Panc1 (cell line): ENCODE measurements around the gene SLC22A7. TPM values are rescaled to one million over a fixed set of nuclear protein-coding genes. Genes with fewer than 3 reads are reported as not detected.

Experiments
- ATAC-seq: fragments of 200-7000 bp; cut with Tn5 transposase; 2 replicates; pipeline ENCODE4 v1.9.1; 2020; ENCODE audit warnings: mild to moderate bottlenecking, moderate library complexity
- BruUV-seq: library from RNA; stranded (reverse); fragments of 400-500 nt; replicated peaks from 2 replicates; lab custom pipeline; 2021; lab: Mats Ljungman, UMichigan
- CTCF ChIA-PET: fragments of 300-600 bp; sonication (Branson Sonifier 250); formaldehyde crosslinking; loops from one replicate; lab custom pipeline; 2022; ENCODE audit warnings: antibody characterized with exemption; lab: Charles Lee
- POLR2A ChIA-PET: fragments of 300-600 bp; sonication (Branson Sonifier 250); formaldehyde crosslinking; loops from one replicate; lab custom pipeline; 2022; ENCODE audit warnings: antibody characterized with exemption; lab: Charles Lee
- DNase-seq: peaks from one replicate; pipeline ENCODE4 v3.0.0-alpha.2; 2010; ENCODE audit warnings: low read depth, low spot score
- H3K27ac ChIP-seq: 2 replicates; pipeline ENCODE4 v1.5.1; 2011; ENCODE audit warnings: mild to moderate bottlenecking, low read length, inconsistent platforms
- H3K27me3 ChIP-seq: fragments of 200-500 bp; sonication (Bioruptor generic); 2 replicates; pipeline ENCODE4 v1.6.0; 2014; ENCODE audit warnings: low read length, inconsistent platforms; ENCODE audit not compliant: control insufficient read depth, insufficient read depth
- H3K36me3 ChIP-seq: fragments of 200-500 bp; sonication (Bioruptor generic); 2 replicates; pipeline ENCODE4 v1.5.1; 2014; ENCODE audit warnings: inconsistent platforms, mild to moderate bottlenecking, low read length, moderate library complexity; ENCODE audit not compliant: control insufficient read depth, insufficient read depth
- H3K4me1 ChIP-seq: 2 replicates; pipeline ENCODE4 v1.5.1; 2011; ENCODE audit warnings: inconsistent platforms, mild to moderate bottlenecking, low read length, moderate library complexity; ENCODE audit not compliant: control insufficient read depth, insufficient read depth
- H3K4me3 ChIP-seq, 2 experiments: 2 replicates each; pipeline ENCODE4 v1.5.1; 2011 to 2012; ENCODE audit warnings: low read depth in 2 of 2, low read length in 2 of 2, mild to moderate bottlenecking in 2 of 2, inconsistent platforms in 1 of 2, moderate library complexity in 1 of 2
- H3K9me3 ChIP-seq: fragments of 200-500 bp; sonication (Bioruptor generic); 2 replicates; pipeline ENCODE4 v1.5.1; 2014; ENCODE audit warnings: low read depth, mild to moderate bottlenecking, inconsistent platforms, low read length, moderate library complexity; ENCODE audit not compliant: control insufficient read depth, insufficient read depth
- POLR2AphosphoS5 ChIP-seq: IDR thresholded peaks from 2 replicates; pipeline ENCODE4 v1.6.1; 2012; ENCODE audit warnings: mild to moderate bottlenecking, low read depth, low read length, moderate library complexity
- SIN3A ChIP-seq: IDR thresholded peaks from 2 replicates; pipeline ENCODE4 v1.6.1; 2012; ENCODE audit warnings: low read depth, mild to moderate bottlenecking, low read length, moderate library complexity, borderline replicate concordance; ENCODE audit not compliant: insufficient read depth
- TCF7L2 ChIP-seq: IDR thresholded peaks from 2 replicates; pipeline ENCODE4 v1.6.1; 2011; ENCODE audit warnings: mild to moderate bottlenecking, low read depth, low read length, inconsistent platforms
- in situ Hi-C: cut with HindIII; loops from 2 replicates; pipeline ENCODE4 v1.10.0; 2016; ENCODE audit warnings: low sequenced_read_pairs, low pct_unique_long_range_greater_than_20kb
- intact Hi-C: fragments of 100-400 bp; cut with micrococcal nuclease; formaldehyde crosslinking; loops from one replicate; pipeline ENCODE4 v1.10.0; 2022; ENCODE audit not compliant: unreplicated experiment
- total RNA-seq: library from RNA; stranded (reverse); gene quantifications from one replicate; pipeline ENCODE4 v1.2.1, GENCODE V29; 2021; ENCODE audit not compliant: unreplicated experiment
- TF ChIP-seq, protein P1 (sequence below): fragments of 450-650 bp; IDR thresholded peaks from 2 replicates; pipeline ENCODE4 v1.5.1; 2017; ENCODE audit warnings: mild to moderate bottlenecking
- TF ChIP-seq, protein P2 (sequence below), 2 experiments: IDR thresholded peaks; 2 replicates each; pipeline ENCODE4 v1.6.1; 2011 to 2012; ENCODE audit warnings: low read depth in 2 of 2, control low read depth in 1 of 2, low read length in 1 of 2, mild to moderate bottlenecking in 1 of 2, moderate library complexity in 1 of 2; ENCODE audit not compliant: insufficient read depth in 1 of 2

Gene SLC22A7
- total RNA-seq, 1 experiment from 2014 or later = not detected

DNA sequence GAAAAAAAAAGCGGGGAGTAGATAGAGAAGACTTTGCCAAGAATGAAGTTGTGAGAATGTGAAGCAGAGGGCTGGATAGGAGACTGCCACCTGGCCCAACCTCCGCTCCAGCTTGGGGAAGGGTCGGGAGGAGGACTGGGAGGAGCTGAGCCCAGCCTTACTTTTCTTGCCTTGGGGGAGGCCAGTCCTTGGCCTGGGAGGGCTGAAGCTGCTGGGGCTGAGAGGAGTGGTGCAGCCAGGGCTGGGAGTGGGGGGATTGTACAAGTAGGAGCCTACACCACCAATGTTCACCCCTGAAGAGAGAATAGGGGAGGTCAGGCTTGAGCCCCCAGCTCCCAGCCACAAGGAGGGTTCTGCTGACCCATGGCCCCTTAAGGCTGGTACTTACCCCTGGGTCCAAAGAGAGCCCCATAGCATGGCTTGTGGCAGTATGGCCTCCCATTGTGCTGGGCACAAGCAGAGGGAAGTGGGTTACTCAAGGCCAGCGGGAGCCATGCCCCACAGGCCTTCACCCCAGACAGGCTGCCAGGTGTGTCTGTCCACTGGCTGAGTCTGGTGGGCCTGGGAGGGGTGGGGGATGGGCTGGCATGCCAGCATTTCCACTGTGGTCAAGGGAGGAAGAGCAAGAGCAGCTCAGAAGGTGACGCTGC, 9.5 kb downstream of the SLC22A7 start:
- H3K36me3 ChIP-seq = no peaks in the 10 kb centered on the region
- H3K27me3 ChIP-seq = peaks cover 2% of the 10 kb centered on the region; the same call in 1 of the 2 replicates
- no peak for DNase-seq
- TF ChIP-seq, protein P1, sequence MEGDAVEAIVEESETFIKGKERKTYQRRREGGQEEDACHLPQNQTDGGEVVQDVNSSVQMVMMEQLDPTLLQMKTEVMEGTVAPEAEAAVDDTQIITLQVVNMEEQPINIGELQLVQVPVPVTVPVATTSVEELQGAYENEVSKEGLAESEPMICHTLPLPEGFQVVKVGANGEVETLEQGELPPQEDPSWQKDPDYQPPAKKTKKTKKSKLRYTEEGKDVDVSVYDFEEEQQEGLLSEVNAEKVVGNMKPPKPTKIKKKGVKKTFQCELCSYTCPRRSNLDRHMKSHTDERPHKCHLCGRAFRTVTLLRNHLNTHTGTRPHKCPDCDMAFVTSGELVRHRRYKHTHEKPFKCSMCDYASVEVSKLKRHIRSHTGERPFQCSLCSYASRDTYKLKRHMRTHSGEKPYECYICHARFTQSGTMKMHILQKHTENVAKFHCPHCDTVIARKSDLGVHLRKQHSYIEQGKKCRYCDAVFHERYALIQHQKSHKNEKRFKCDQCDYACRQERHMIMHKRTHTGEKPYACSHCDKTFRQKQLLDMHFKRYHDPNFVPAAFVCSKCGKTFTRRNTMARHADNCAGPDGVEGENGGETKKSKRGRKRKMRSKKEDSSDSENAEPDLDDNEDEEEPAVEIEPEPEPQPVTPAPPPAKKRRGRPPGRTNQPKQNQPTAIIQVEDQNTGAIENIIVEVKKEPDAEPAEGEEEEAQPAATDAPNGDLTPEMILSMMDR = no peak
- no peak for TF ChIP-seq SIN3A
- TF ChIP-seq, protein P2, sequence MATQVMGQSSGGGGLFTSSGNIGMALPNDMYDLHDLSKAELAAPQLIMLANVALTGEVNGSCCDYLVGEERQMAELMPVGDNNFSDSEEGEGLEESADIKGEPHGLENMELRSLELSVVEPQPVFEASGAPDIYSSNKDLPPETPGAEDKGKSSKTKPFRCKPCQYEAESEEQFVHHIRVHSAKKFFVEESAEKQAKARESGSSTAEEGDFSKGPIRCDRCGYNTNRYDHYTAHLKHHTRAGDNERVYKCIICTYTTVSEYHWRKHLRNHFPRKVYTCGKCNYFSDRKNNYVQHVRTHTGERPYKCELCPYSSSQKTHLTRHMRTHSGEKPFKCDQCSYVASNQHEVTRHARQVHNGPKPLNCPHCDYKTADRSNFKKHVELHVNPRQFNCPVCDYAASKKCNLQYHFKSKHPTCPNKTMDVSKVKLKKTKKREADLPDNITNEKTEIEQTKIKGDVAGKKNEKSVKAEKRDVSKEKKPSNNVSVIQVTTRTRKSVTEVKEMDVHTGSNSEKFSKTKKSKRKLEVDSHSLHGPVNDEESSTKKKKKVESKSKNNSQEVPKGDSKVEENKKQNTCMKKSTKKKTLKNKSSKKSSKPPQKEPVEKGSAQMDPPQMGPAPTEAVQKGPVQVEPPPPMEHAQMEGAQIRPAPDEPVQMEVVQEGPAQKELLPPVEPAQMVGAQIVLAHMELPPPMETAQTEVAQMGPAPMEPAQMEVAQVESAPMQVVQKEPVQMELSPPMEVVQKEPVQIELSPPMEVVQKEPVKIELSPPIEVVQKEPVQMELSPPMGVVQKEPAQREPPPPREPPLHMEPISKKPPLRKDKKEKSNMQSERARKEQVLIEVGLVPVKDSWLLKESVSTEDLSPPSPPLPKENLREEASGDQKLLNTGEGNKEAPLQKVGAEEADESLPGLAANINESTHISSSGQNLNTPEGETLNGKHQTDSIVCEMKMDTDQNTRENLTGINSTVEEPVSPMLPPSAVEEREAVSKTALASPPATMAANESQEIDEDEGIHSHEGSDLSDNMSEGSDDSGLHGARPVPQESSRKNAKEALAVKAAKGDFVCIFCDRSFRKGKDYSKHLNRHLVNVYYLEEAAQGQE (IDR thresholded peaks at IDR 0.05; ENCODE audit: insufficient read depth in 1 of 2, low read depth in 2 of 2, low read length in 1 of 2) = no peak
- TF ChIP-seq TCF7L2 = no peak
- TF ChIP-seq POLR2AphosphoS5 = no peak
- H3K4me1 ChIP-seq = no peaks in the 10 kb centered on the region
- ATAC-seq = peak; percentile 23; the same call in 1 of the 2 replicates
- BruUV-seq = no TSS peak
- H3K27ac ChIP-seq = no peak overlapping the region
- CTCF ChIA-PET = interaction anchor here (0.6 to 1.2 kb wide), 5 partner anchors 10 to 707 kb away, joined by 3 read pairs; no protein-coding TSS in a partner anchor
- in situ Hi-C loops = no loop called here
- POLR2A ChIA-PET = no interaction called here
- no peaks in the 10 kb centered on the region for H3K9me3 ChIP-seq
- intact Hi-C loops = no loop called here
- no peak overlapping the region for H3K4me3 ChIP-seq

DNA sequence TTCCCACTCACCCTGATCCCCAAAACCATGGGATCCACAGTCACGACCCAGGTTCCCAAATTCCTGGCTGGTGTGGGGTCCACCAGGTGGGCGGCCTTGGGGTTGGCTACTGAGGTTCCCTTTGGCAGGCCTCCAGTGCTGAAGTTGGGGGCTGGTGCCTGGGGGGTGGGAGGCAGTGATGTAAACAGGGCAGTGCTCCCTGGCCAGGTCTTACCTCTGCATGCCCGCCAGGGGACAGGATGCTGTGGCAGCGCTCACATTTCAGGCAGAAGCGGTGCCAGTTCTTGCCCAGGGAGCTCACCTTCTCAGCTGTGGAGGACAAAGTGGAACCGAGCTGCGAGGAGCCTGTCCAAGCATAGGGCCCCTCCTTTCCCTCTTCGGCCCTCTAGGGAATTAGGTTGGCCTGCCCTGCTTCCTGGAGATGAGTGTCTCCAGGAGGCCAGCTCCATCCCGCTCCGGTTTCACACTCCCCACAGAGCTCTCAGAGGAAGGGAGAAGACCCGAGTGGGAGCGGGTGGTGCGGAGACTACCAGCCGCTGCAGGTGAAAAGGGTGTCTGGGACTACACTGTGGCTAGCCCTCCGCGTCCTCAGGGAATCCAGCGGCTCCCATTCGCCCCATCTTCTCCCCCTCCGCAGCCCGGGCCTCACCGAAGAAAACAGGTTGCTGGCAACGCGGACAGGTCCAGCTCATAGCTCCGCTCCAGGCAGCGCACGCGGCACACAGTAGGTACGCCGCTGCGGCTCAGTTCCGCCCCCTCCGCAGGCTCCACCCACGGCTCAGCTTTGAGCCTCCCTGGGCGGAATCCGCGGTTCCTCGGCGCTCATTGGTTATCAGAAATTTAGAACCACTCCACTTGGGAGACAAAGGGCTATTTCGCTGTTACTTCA, 10.3 kb downstream of the SLC22A7 start, which contains the start of gene CRIP3:
Gene CRIP3 (minus strand): TSS at position 726 of the 889 bp plus-strand sequence. CDS start 34 bp downstream, at position 692.
- ATAC-seq (peak; percentile 92), DNase-seq (peak; percentile 20)
- TF ChIP-seq, protein P1 = peak; percentile 44
- TF ChIP-seq POLR2AphosphoS5 = no peak
- no TSS peak for BruUV-seq
- H3K27ac ChIP-seq = no peak within 1 kb of the TSS
- in situ Hi-C loops = no loop called here
- ChIA-PET POLR2A (no interaction called here), CTCF (interaction anchor here (0.6 to 1.1 kb wide), 7 partner anchors 11 to 707 kb away, joined by 3 to 4 read pairs (median 3); no protein-coding TSS in a partner anchor)
- H3K9me3 ChIP-seq = no peaks in the 10 kb centered on the region
- intact Hi-C loops = no loop called here
- H3K36me3 ChIP-seq = no peaks in the 10 kb centered on the region
- H3K4me3 ChIP-seq = peak within 1 kb of the TSS; percentile 43 to 60
- H3K27me3 ChIP-seq = peaks cover 2% of the 10 kb centered on the region; the same call in 1 of the 2 replicates
- H3K4me1 ChIP-seq = no peaks in the 10 kb centered on the region
